B cell (primary cell): ENCODE results near the gene KRTAP5-9. TPM values are rescaled to one million over a fixed set of nuclear protein-coding genes. Genes with fewer than 3 reads are reported as not detected.
"Not testable (repeated sequence)": the region's sequence is repeated elsewhere in the genome, so short reads cannot be mapped to it uniquely, and the experiment has no call there.

Experiments used
- ATAC-seq: fragments of 200-7000 bp; cut with Tn5 transposase; one replicate; pipeline ENCODE4 v1.10.0; 2021; ENCODE audit warnings: low read depth, mild to moderate bottlenecking, moderate number of reproducible peaks, moderate library complexity
- CTCF ChIA-PET: fragments of 350-600 bp; sonication (Branson Sonifier 250); formaldehyde crosslinking; loops from one replicate; lab custom pipeline; 2021; ENCODE audit warnings: antibody characterized with exemption, inconsistent platforms; lab: Charles Lee
- POLR2A ChIA-PET: fragments of 350-600 bp; sonication (Branson Sonifier 250); formaldehyde crosslinking; loops from one replicate; lab custom pipeline; 2021; ENCODE audit warnings: antibody characterized with exemption; lab: Charles Lee
- DNase-seq: peaks from one replicate; pipeline ENCODE4 v3.0.0; 2013
- H2AFZ ChIP-seq: 2 replicates; pipeline ENCODE4 v1.6.1; 2012; ENCODE audit warnings: mild to moderate bottlenecking, low read depth, low read length; ENCODE audit not compliant: insufficient read depth, poor library complexity, severe bottlenecking
- H3K27ac ChIP-seq, 2 donors: 1 replicate in 1 of 2; 2 replicates in 1 of 2; pipeline ENCODE4 v1.5.1; 2012 to 2013; ENCODE audit warnings: low read length in 2 of 2, mild to moderate bottlenecking in 2 of 2, moderate library complexity in 1 of 2
- H3K27me3 ChIP-seq, 4 experiments: fragments of 200-600 bp in 1 of 4; sonication (generic) in 1 of 4; replicated peaks in 1 of 4; 1 replicate in 2 of 4; 2 replicates in 2 of 4; pipeline versions ENCODE4 v1.6.1 to v1.7.0; 2013 to 2016; ENCODE audit warnings: low read length in 3 of 4, mild to moderate bottlenecking in 2 of 4, mixed read lengths in 1 of 4, moderate library complexity in 1 of 4; ENCODE audit not compliant: insufficient read depth in 4 of 4, control insufficient read depth in 3 of 4; ENCODE audit errors: control extremely low read depth in 1 of 4
- H3K36me3 ChIP-seq, 2 experiments: replicated peaks in 1 of 2; 1 replicate in 1 of 2; 2 replicates in 1 of 2; pipeline versions ENCODE4 v1.6.1 to v1.7.1; 2013; ENCODE audit warnings: low read length in 1 of 2; ENCODE audit not compliant: insufficient read depth in 2 of 2, control insufficient read depth in 1 of 2; ENCODE audit errors: control extremely low read depth in 1 of 2, extremely low read depth in 1 of 2
- H3K4me1 ChIP-seq, 2 donors: fragments of 200-600 bp in 1 of 2; sonication (generic) in 1 of 2; 1 replicate in 1 of 2; 2 replicates in 1 of 2; pipeline versions ENCODE4 v1.5.1 to v1.6.1; 2013 to 2017; ENCODE audit warnings: low read length in 2 of 2; ENCODE audit not compliant: control insufficient read depth in 2 of 2, insufficient read depth in 2 of 2
- H3K4me2 ChIP-seq: replicated peaks from 2 replicates; pipeline ENCODE3; 2012; ENCODE audit warnings: mild to moderate bottlenecking, low read depth, low read length; ENCODE audit not compliant: poor library complexity, severe bottlenecking
- H3K4me3 ChIP-seq, 5 experiments: fragments of 200-600 bp in 1 of 5; sonication (generic) in 1 of 5; 1 replicate in 3 of 5; 2 replicates in 2 of 5; pipeline versions ENCODE4 v1.5.1 to v1.7.0; 2011 to 2016; ENCODE audit warnings: low read length in 4 of 5, mild to moderate bottlenecking in 4 of 5, low read depth in 2 of 5, control low read depth in 1 of 5, moderate library complexity in 1 of 5; ENCODE audit not compliant: insufficient read depth in 1 of 5; ENCODE audit errors: control extremely low read depth in 1 of 5, extremely low read depth in 1 of 5
- H3K79me2 ChIP-seq: fragments of 200-600 bp; sonication (generic); one replicate; pipeline ENCODE4 v1.6.0; 2016; ENCODE audit warnings: low read length; ENCODE audit not compliant: control insufficient read depth, insufficient read depth
- H3K9ac ChIP-seq: fragments of 200-600 bp; sonication (generic); 2 replicates; pipeline ENCODE4 v1.6.1; 2017; ENCODE audit warnings: mild to moderate bottlenecking, low read length, moderate library complexity
- H3K9me3 ChIP-seq, 3 donors: one replicate each; pipeline versions ENCODE4 v1.6.1 to v1.7.1; 2013; ENCODE audit warnings: low read length in 2 of 3; ENCODE audit not compliant: control insufficient read depth in 2 of 3, insufficient read depth in 1 of 3; ENCODE audit errors: control extremely low read depth in 1 of 3
- H4K20me1 ChIP-seq: 2 replicates; pipeline ENCODE4 v1.6.0; 2012; ENCODE audit warnings: mild to moderate bottlenecking, low read length; ENCODE audit not compliant: insufficient read depth, control insufficient read depth, poor library complexity, severe bottlenecking
- H3K27ac Mint-ChIP-seq: one replicate; pipeline ENCODE4 v1.8.0; 2021; ENCODE audit warnings: mixed read lengths
- H3K27me3 Mint-ChIP-seq: one replicate; pipeline ENCODE4 v1.8.0; 2021; ENCODE audit warnings: mixed read lengths
- H3K4me1 Mint-ChIP-seq: one replicate; pipeline ENCODE4 v1.8.0; 2021; ENCODE audit warnings: mixed read lengths
- H3K4me3 Mint-ChIP-seq: one replicate; pipeline ENCODE4 v1.8.0; 2021; ENCODE audit warnings: mixed read lengths
- H3K9me3 Mint-ChIP-seq: one replicate; pipeline ENCODE4 v1.8.0; 2022; ENCODE audit warnings: mixed read lengths; ENCODE audit not compliant: insufficient read depth
- CTCF ChIP-seq: fragments of 200-600 bp; IDR thresholded peaks from one replicate; pipeline ENCODE4 v1.8.0; 2022; ENCODE audit warnings: antibody characterized with exemption, mild to moderate bottlenecking
- EZH2 ChIP-seq: IDR thresholded peaks from 2 replicates; pipeline ENCODE4 v1.6.1; 2012; ENCODE audit warnings: borderline replicate concordance, low read depth, mild to moderate bottlenecking, moderate library complexity, low read length; ENCODE audit not compliant: insufficient read depth, poor library complexity, severe bottlenecking
- WGBS: methylation state at CpG from one replicate; pipeline ENCODE4 v1.1.5; 2013; ENCODE audit warnings: missing lambda C conversion rate; ENCODE audit not compliant: insufficient coverage; 5-methylcytosine and 5-hydroxymethylcytosine counted together
- intact Hi-C: fragments of 100-400 bp; cut with micrococcal nuclease; formaldehyde crosslinking; loops from one replicate; pipeline ENCODE4 v1.10.0; 2022
- polyA plus RNA-seq: library from polyadenylated mRNA; depleted of rRNA; stranded (reverse); fragments of >200 nt; gene quantifications from 2 replicates; pipeline ENCODE4 v1.2.3, GENCODE V29; 2012
- total RNA-seq, 2 donors: library from RNA; stranded (reverse); fragments of 120-200 nt in 1 of 2; gene quantifications; 1 replicate in 1 of 2; 2 replicates in 1 of 2; pipeline versions ENCODE4 v1.2.3 to v1.2.4, GENCODE V29; 2013 to 2022

The KRTAP5-9 gene
- total and polyA plus RNA-seq, 2 donors (not counting 1 experiment from before 2014, with no cell fraction given): 0.34 to 0.95 TPM

GRCh38 chr11:71525938-71526495 lies 22.2 kb upstream of the KRTAP5-9 start:
- no peak overlapping the region for H3K4me3 ChIP-seq
- no peak overlapping the region for H3K4me2 ChIP-seq
- no peak overlapping the region for H2AFZ ChIP-seq
- no peak for DNase-seq
- H4K20me1 ChIP-seq: no peaks in the 10 kb centered on the region
- POLR2A ChIA-PET: no interaction called here
- TF ChIP-seq CTCF (no peak), EZH2 (no peak)
- Mint-ChIP-seq H3K4me3 (no peak overlapping the region), H3K27ac (no peak overlapping the region), H3K27me3 (peaks cover 11% of the 10 kb centered on the region), H3K4me1 (peaks cover 4% of the 10 kb centered on the region), H3K9me3 (peaks cover 6% of the 10 kb centered on the region)
- no peaks in the 10 kb centered on the region for H3K4me1 ChIP-seq
- H3K27me3 ChIP-seq: peaks cover 0 to 3% (median 0%) of the 10 kb centered on the region in 4 experiments
- intact Hi-C loops: loop anchor here (1.0 kb wide), 1 partner anchor 37 kb away; no protein-coding TSS in a partner anchor
- no peak overlapping the region for H3K9ac ChIP-seq
- CTCF ChIA-PET: interaction anchor here (0.8 kb wide), 1 partner anchor 19 kb away, joined by 3 read pairs; no protein-coding TSS in a partner anchor
- H3K79me2 ChIP-seq: no peaks in the 10 kb centered on the region
- WGBS: 82% methylated on average over 2 of the region's 2 CpGs
- no peaks in the 10 kb centered on the region for H3K36me3 ChIP-seq
- no peak for ATAC-seq
- peaks cover 0 to 4% (median 0%) of the 10 kb centered on the region in 3 donors for H3K9me3 ChIP-seq
- no peak overlapping the region for H3K27ac ChIP-seq

- WGBS: 60% methylated on average over 7 of the region's 10 CpGs
- H3K27me3 ChIP-seq, H3K27ac Mint-ChIP-seq, H3K9me3 Mint-ChIP-seq, H3K4me1 Mint-ChIP-seq, H2AFZ ChIP-seq, H4K20me1 ChIP-seq, H3K4me1 ChIP-seq, H3K4me2 ChIP-seq, H3K9ac ChIP-seq, H3K9me3 ChIP-seq, H3K36me3 ChIP-seq, CTCF ChIA-PET, DNase-seq, H3K4me3 ChIP-seq, ATAC-seq, H3K79me2 ChIP-seq, H3K4me3 Mint-ChIP-seq, POLR2A ChIA-PET, H3K27ac ChIP-seq: not testable (repeated sequence)
- H3K27me3 Mint-ChIP-seq: peaks cover 11% of the 10 kb centered on the region
- intact Hi-C loops: loop anchor here (1.0 kb wide), 1 partner anchor 36 kb away; no protein-coding TSS in a partner anchor
Observed at GRCh38 chr11:71526796-71527575, 21.2 kb upstream of the KRTAP5-9 start, which contains the start of gene KRTAP5-7. Gene KRTAP5-7 (plus strand): TSS chr11:71527267. CDS start chr11:71527301, 34 bp downstream.
